ENCODE measurements around the gene HINFP. TPM values are rescaled to one million over a fixed set of nuclear protein-coding genes. Genes with fewer than 3 reads are reported as not detected.

Gene HINFP
- 10 to 100 TPM; 47.6 to 48.7 TPM for total RNA-seq

GRCh38 chr11:119121008-119121810, at the start of gene HINFP:
TSS of gene HINFP (plus strand) at chr11:119121580. CDS start at chr11:119126945, 5,365 bp downstream.

GRCh38 chr11:119084663-119085436, 36.5 kb upstream of the HINFP start, which contains the start of gene HMBS:
TSS of gene HMBS (plus strand) at chr11:119084881. CDS start at chr11:119085034, 153 bp downstream.

GRCh38 chr11:119101759-119102423, 19.5 kb upstream of the HINFP start, which contains the start of gene DPAGT1:
TSS of gene DPAGT1 (minus strand) at chr11:119101853. CDS start at chr11:119101655, 198 bp downstream.

GRCh38 chr11:119106564-119107537, 14.5 kb upstream of the HINFP start, which contains the start of gene C2CD2L:
TSS of gene C2CD2L (plus strand) at chr11:119107344. CDS start at chr11:119107742, 398 bp downstream.

GRCh38 chr11:119149018-119149785, 27.8 kb downstream of the HINFP start, which contains the start of gene ABCG4:
TSS of gene ABCG4 (plus strand) at chr11:119149052. CDS start at chr11:119149966, 914 bp downstream.

GRCh38 chr11:119168471-119169281, 47.3 kb downstream of the HINFP start, which contains the start of gene NLRX1:
TSS of gene NLRX1 (plus strand) at chr11:119168725. CDS start at chr11:119171404, 2,679 bp downstream.

Other genes starting within 250 kb of the HINFP start
- gene CXCR5, start 237.7 kb upstream of the HINFP start, total RNA-seq: under 1 TPM; 0.17 to 0.20 TPM
- gene BCL9L, start 195.7 kb upstream of the HINFP start, total RNA-seq: 10 to 100 TPM; 96.7 to 99.1 TPM
- not detected for gene UPK2, start 165.3 kb upstream of the HINFP start, total RNA-seq
- not detected for gene FOXR1, start 149.8 kb upstream of the HINFP start, total RNA-seq
- 10 to 100 TPM; 41.0 to 47.5 TPM for gene CENATAC, start 123.4 kb upstream of the HINFP start, total RNA-seq
- gene RPS25, start 103.2 kb upstream of the HINFP start, total RNA-seq: 1,000 to 10,000 TPM; 1,829 to 1,882 TPM
- gene TRAPPC4, start 102.8 kb upstream of the HINFP start, total RNA-seq: 10 to 100 TPM; 49.5 to 54.4 TPM
- gene SLC37A4, start 90.7 kb upstream of the HINFP start, total RNA-seq: 10 to 100 TPM; 20.0 to 20.4 TPM
- gene HYOU1, start 64.4 kb upstream of the HINFP start, total RNA-seq: 100 to 1,000 TPM; 111 to 123 TPM
- gene VPS11, start 53.8 kb upstream of the HINFP start, total RNA-seq: 10 to 100 TPM; 34.2 to 36.2 TPM
- 10 to 100 TPM; 16.4 to 16.7 TPM for gene HMBS, start 36.7 kb upstream of the HINFP start, total RNA-seq
- gene DPAGT1, start 19.7 kb upstream of the HINFP start, total RNA-seq: 10 to 100 TPM; 46.7 to 49.2 TPM
- 10 to 100 TPM; 28.3 to 28.4 TPM for gene C2CD2L, start 14.2 kb upstream of the HINFP start, total RNA-seq
- not detected for gene ABCG4, start 27.5 kb downstream of the HINFP start, total RNA-seq
- gene NLRX1, start 47.1 kb downstream of the HINFP start, total RNA-seq: 10 to 100 TPM; 24.2 to 24.3 TPM
- gene NHERF4, start 63.9 kb downstream of the HINFP start, total RNA-seq: under 1 TPM; 0.51 to 0.81 TPM
- gene CBL, start 84.8 kb downstream of the HINFP start, total RNA-seq: 10 to 100 TPM; 41.3 to 47.0 TPM
- gene MCAM, start 195.6 kb downstream of the HINFP start, total RNA-seq: 1 to 10 TPM; 1.1 to 1.5 TPM
- 10 to 100 TPM; 29.8 to 30.5 TPM for gene RNF26, start 212.9 kb downstream of the HINFP start, total RNA-seq
- not detected for gene C1QTNF5, start 219.3 kb downstream of the HINFP start, total RNA-seq
- gene MFRP, start 225.1 kb downstream of the HINFP start, total RNA-seq: not detected